ENCODE results near the gene MAP3K3. TPM values are rescaled to one million over a fixed set of nuclear protein-coding genes. Genes with fewer than 3 reads are reported as not detected.

MAP3K3 gene
- total RNA-seq, 2 donors from 2014 or later, result 21.0 to 33.3 TPM

GRCh38 chr17:63624531-63624880 is 2.3 kb downstream of the MAP3K3 start:
- Histone ChIP-seq H3K27ac (no peak overlapping the region), H3K9me3 (no peaks in the 10 kb centered on the region), H3K4me1 (peaks cover 42% of the 10 kb centered on the region), H3K4me3 (no peak overlapping the region), H3K27me3 (no peaks in the 10 kb centered on the region), H3K36me3 (replicated peaks in 1 of 2; ENCODE audit: insufficient read depth in 1 of 2, low read depth in 2 of 2) (no peaks in the 10 kb centered on the region)
- WGBS, 2 donors, result 76 to 82% methylated on average over 1 of the region's 1 CpG
- no peak for DNase-seq
- no peak for ATAC-seq
- intact Hi-C loops (cut with DNase I), result no loop called here
- TF ChIP-seq POLR2A (IDR thresholded peaks at IDR 0.05) (no peak), CTCF (IDR thresholded peaks at IDR 0.05) (no peak)

GRCh38 chr17:63626551-63627180 is 4.4 kb downstream of the MAP3K3 start:
- 41 to 44% methylated on average over 4 of the region's 4 CpGs for WGBS, 2 donors

GRCh38 chr17:63629627-63630026 is 7.4 kb downstream of the MAP3K3 start:
- no peaks in the 10 kb centered on the region for H3K36me3 ChIP-seq (replicated peaks in 1 of 2; ENCODE audit: insufficient read depth in 1 of 2, low read depth in 2 of 2)
- WGBS, 2 donors, result 29 to 38% methylated on average over 1 of the region's 1 CpG
- H3K4me3 ChIP-seq, result no peak overlapping the region
- TF ChIP-seq POLR2A (IDR thresholded peaks at IDR 0.05) (no peak), CTCF (IDR thresholded peaks at IDR 0.05) (no peak)
- no peaks in the 10 kb centered on the region for H3K9me3 ChIP-seq
- intact Hi-C loops (cut with DNase I), result no loop called here
- H3K27me3 ChIP-seq, result no peaks in the 10 kb centered on the region
- DNase-seq (peak in 1 of 4 donors; percentile 19), ATAC-seq (peak; percentile 70)
- peaks cover 50% of the 10 kb centered on the region for H3K4me1 ChIP-seq
- H3K27ac ChIP-seq, result peak overlapping the region in 3 of 4 donors; percentile 2 to 72 (median 13)

More at GRCh38 chr17:63626551-63627180, 4.4 kb downstream of the MAP3K3 start:
- Histone ChIP-seq H3K9me3 (no peaks in the 10 kb centered on the region), H3K27me3 (no peaks in the 10 kb centered on the region), H3K4me1 (peaks cover 45% of the 10 kb centered on the region), H3K27ac (no peak overlapping the region), H3K36me3 (replicated peaks in 1 of 2; ENCODE audit: insufficient read depth in 1 of 2, low read depth in 2 of 2) (no peaks in the 10 kb centered on the region), H3K4me3 (no peak overlapping the region)
- ATAC-seq (no peak), DNase-seq (no peak)
- TF ChIP-seq CTCF (IDR thresholded peaks at IDR 0.05), result no peak
- no peak for TF ChIP-seq POLR2A (IDR thresholded peaks at IDR 0.05)
- intact Hi-C loops (cut with DNase I), result no loop called here

- intact Hi-C loops (cut with DNase I), result no loop called here
- no peaks in the 10 kb centered on the region for H3K36me3 ChIP-seq (replicated peaks in 1 of 2; ENCODE audit: insufficient read depth in 1 of 2, low read depth in 2 of 2)
- no peaks in the 10 kb centered on the region for H3K9me3 ChIP-seq
- 84 to 85% methylated on average over 3 of the region's 3 CpGs for WGBS, 2 donors
- no peak for ATAC-seq
- peaks cover 58% of the 10 kb centered on the region for H3K4me1 ChIP-seq
- TF ChIP-seq CTCF (IDR thresholded peaks at IDR 0.05), result no peak
- TF ChIP-seq POLR2A (IDR thresholded peaks at IDR 0.05), result no peak
- H3K27ac ChIP-seq, result no peak overlapping the region
- H3K27me3 ChIP-seq, result no peaks in the 10 kb centered on the region
- DNase-seq, result no peak
- no peak overlapping the region for H3K4me3 ChIP-seq
Measured at GRCh38 chr17:63631062-63631461, 8.8 kb downstream of the MAP3K3 start.

- Histone ChIP-seq H3K36me3 (replicated peaks in 1 of 2; ENCODE audit: insufficient read depth in 1 of 2, low read depth in 2 of 2) (peaks cover 0 to 2% of the 10 kb centered on the region in 2 donors), H3K9me3 (no peaks in the 10 kb centered on the region), H3K27me3 (no peaks in the 10 kb centered on the region), H3K27ac (no peak overlapping the region), H3K4me3 (no peak overlapping the region), H3K4me1 (peaks cover 60% of the 10 kb centered on the region)
- DNase-seq (no peak), ATAC-seq (no peak)
- TF ChIP-seq POLR2A (IDR thresholded peaks at IDR 0.05) (no peak), CTCF (IDR thresholded peaks at IDR 0.05) (no peak)
- intact Hi-C loops (cut with DNase I), result no loop called here
- WGBS, 2 donors, result 85 to 86% methylated on average over 1 of the region's 1 CpG
Measured at GRCh38 chr17:63631626-63632025, 9.4 kb downstream of the MAP3K3 start.

Measured in body of pancreas (tissue), 4 donors.